ENCODE data around the gene NR1H2. TPM values are rescaled to one million over a fixed set of nuclear protein-coding genes. Genes with fewer than 3 reads are reported as not detected.

Gene NR1H2
- total RNA-seq, 1 donor: 113 TPM

- Histone ChIP-seq H4K20me1 (ENCODE audit: insufficient read depth, low read length) (no peaks in the 10 kb centered on the region), H3K9me3 (ENCODE audit: low read depth, low read length) (no peaks in the 10 kb centered on the region), H3K36me3 (ENCODE audit: insufficient read depth, low read length) (no peaks in the 10 kb centered on the region), H3K4me1 (ENCODE audit: insufficient read depth, low read length) (no peaks in the 10 kb centered on the region), H2AFZ (ENCODE audit: low read length) (no peak overlapping the region), H3K4me2 (ENCODE audit: insufficient read depth, low read length) (no peak overlapping the region), H3K4me3 (ENCODE audit: insufficient read depth, low read length) (no peak overlapping the region), H3K79me2 (ENCODE audit: insufficient read depth, low read length) (no peaks in the 10 kb centered on the region), H3K27ac (ENCODE audit: low read depth, low read length) (no peak overlapping the region), H3K27me3 (ENCODE audit: insufficient read depth, low read length) (peaks cover 10% of the 10 kb centered on the region)
- no peak for DNase-seq (ENCODE audit: insufficient read length, low spot score, missing footprints)
- TF ChIP-seq CTCF (IDR thresholded peaks at IDR 0.05; ENCODE audit: extremely low read depth, low read depth, low read length): no peak
Observed at GRCh38 chr19:50420808-50421207, 44.6 kb downstream of the NR1H2 start.

- no peak overlapping the region for H3K27ac ChIP-seq (ENCODE audit: low read depth, low read length)
- H3K4me1 ChIP-seq (ENCODE audit: insufficient read depth, low read length): no peaks in the 10 kb centered on the region
- H4K20me1 ChIP-seq (ENCODE audit: insufficient read depth, low read length): no peaks in the 10 kb centered on the region
- TF ChIP-seq CTCF (IDR thresholded peaks at IDR 0.05; ENCODE audit: extremely low read depth, low read depth, low read length): no peak
- H3K9me3 ChIP-seq (ENCODE audit: low read depth, low read length): no peaks in the 10 kb centered on the region
- H3K4me2 ChIP-seq (ENCODE audit: insufficient read depth, low read length): no peak overlapping the region
- no peaks in the 10 kb centered on the region for H3K79me2 ChIP-seq (ENCODE audit: insufficient read depth, low read length)
- peaks cover 10% of the 10 kb centered on the region for H3K27me3 ChIP-seq (ENCODE audit: insufficient read depth, low read length)
- DNase-seq (ENCODE audit: insufficient read length, low spot score, missing footprints): no peak
- no peak overlapping the region for H2AFZ ChIP-seq (ENCODE audit: low read length)
- no peak overlapping the region for H3K4me3 ChIP-seq (ENCODE audit: insufficient read depth, low read length)
- H3K36me3 ChIP-seq (ENCODE audit: insufficient read depth, low read length): no peaks in the 10 kb centered on the region
Observed at GRCh38 chr19:50422397-50423278, 46.4 kb downstream of the NR1H2 start.

GRCh38 chr19:50423279-50424113, 47.2 kb downstream of the NR1H2 start:
- Histone ChIP-seq H3K79me2 (ENCODE audit: insufficient read depth, low read length) (no peaks in the 10 kb centered on the region), H3K4me1 (ENCODE audit: insufficient read depth, low read length) (no peaks in the 10 kb centered on the region), H2AFZ (ENCODE audit: low read length) (no peak overlapping the region), H3K27ac (ENCODE audit: low read depth, low read length) (no peak overlapping the region), H3K4me2 (ENCODE audit: insufficient read depth, low read length) (no peak overlapping the region), H4K20me1 (ENCODE audit: insufficient read depth, low read length) (no peaks in the 10 kb centered on the region), H3K27me3 (ENCODE audit: insufficient read depth, low read length) (peaks cover 15% of the 10 kb centered on the region), H3K9me3 (ENCODE audit: low read depth, low read length) (no peaks in the 10 kb centered on the region), H3K36me3 (ENCODE audit: insufficient read depth, low read length) (no peaks in the 10 kb centered on the region), H3K4me3 (ENCODE audit: insufficient read depth, low read length) (no peak overlapping the region)
- no peak for TF ChIP-seq CTCF (IDR thresholded peaks at IDR 0.05; ENCODE audit: extremely low read depth, low read depth, low read length)
- no peak for DNase-seq (ENCODE audit: insufficient read length, low spot score, missing footprints)

GRCh38 chr19:50425581-50425980, 49.3 kb downstream of the NR1H2 start:
- Histone ChIP-seq H3K4me3 (ENCODE audit: insufficient read depth, low read length) (no peak overlapping the region), H3K9me3 (ENCODE audit: low read depth, low read length) (no peaks in the 10 kb centered on the region), H3K36me3 (ENCODE audit: insufficient read depth, low read length) (no peaks in the 10 kb centered on the region), H3K4me2 (ENCODE audit: insufficient read depth, low read length) (no peak overlapping the region), H4K20me1 (ENCODE audit: insufficient read depth, low read length) (no peaks in the 10 kb centered on the region), H3K27me3 (ENCODE audit: insufficient read depth, low read length) (peaks cover 8% of the 10 kb centered on the region), H3K79me2 (ENCODE audit: insufficient read depth, low read length) (no peaks in the 10 kb centered on the region), H2AFZ (ENCODE audit: low read length) (no peak overlapping the region), H3K27ac (ENCODE audit: low read depth, low read length) (no peak overlapping the region), H3K4me1 (ENCODE audit: insufficient read depth, low read length) (no peaks in the 10 kb centered on the region)
- TF ChIP-seq CTCF (IDR thresholded peaks at IDR 0.05; ENCODE audit: extremely low read depth, low read depth, low read length): no peak
- DNase-seq (ENCODE audit: insufficient read length, low spot score, missing footprints): peak; percentile 67
